Erythroblast (primary cell): ENCODE measurements around the gene MB21D2.

Source experiments
- GATA1 ChIP-seq: IDR thresholded peaks from 2 replicates; pipeline ENCODE4 v1.6.1; 2011; ENCODE audit warnings: low read depth, mild to moderate bottlenecking, control low read depth, low read length, moderate library complexity
- POLR2A ChIP-seq: IDR thresholded peaks from 2 replicates; pipeline ENCODE4 v1.6.1; 2011; ENCODE audit warnings: mild to moderate bottlenecking, low read length

- TF ChIP-seq POLR2A (no peak), GATA1 (no peak)
Measured at GRCh38 chr3:192917404-192918274, at the start of gene MB21D2.
